GM18951 (cell line): ENCODE results near the gene GDPD4.

ENCODE experiments used
- POLR2A ChIP-seq: IDR thresholded peaks from 4 replicates; pipeline ENCODE4 v1.6.1; 2011; ENCODE audit warnings: mild to moderate bottlenecking; ENCODE audit not compliant: insufficient read length, insufficient read depth; ENCODE audit errors: extremely low read depth
- in situ Hi-C: fragments of 300-500 bp; cut with MboI; formaldehyde crosslinking; loops from one replicate; pipeline ENCODE4 v1.12.0; 2022; ENCODE audit warnings: low sequenced_read_pairs, mixed read lengths, inconsistent platforms; ENCODE audit not compliant: unreplicated experiment

The GDPD4 gene, protein sequence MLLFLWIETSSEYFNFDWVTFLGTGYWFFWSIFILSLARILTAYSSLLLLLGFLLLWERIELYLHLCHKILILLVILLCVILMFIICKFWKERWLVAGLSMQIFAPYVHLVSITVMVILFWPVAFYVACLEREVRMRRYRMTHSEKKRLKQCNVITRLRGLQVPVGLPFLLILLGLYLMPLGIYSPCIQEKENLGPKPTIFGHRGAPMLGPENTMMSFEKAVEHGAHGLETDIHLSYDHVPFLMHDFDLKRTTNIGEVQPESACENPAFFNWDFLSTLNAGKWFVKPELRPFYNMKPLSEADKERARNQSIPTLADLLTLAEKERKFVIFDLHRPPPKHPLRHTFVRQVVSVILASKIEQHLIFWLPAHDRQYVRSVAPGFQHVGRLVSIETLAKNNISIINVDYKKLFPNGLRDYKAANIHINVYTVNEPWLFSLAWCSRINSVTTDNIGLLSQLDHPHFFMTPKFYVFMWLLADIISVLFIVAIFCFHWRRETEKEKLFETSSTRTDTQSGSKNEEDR

DNA sequence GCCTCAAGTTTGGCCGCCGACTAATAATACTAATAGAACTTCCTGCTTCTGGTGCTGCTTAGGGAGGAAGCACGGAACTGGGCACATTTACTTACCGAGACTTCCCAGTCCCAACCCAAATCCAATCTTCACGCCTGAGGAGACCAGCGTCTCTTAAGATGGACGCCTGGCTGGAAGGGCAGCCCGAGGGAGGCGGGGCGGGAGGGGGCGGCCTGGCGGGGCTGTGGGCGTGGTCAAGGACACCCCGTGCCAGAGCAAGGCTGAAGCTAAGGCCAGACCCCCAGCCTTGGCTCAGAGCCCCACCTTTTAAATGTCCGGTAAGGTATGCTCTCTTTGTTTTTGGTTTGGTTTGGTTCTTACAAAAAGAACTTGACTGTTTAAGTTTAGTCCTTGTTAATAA is at the start of gene GDPD4:
TSS of gene GDPD4 (minus strand) at position 177 of the 400 bp plus-strand sequence. CDS start 16,549 bp downstream, outside the sequence.
- in situ Hi-C loops = no loop called here

DNA sequence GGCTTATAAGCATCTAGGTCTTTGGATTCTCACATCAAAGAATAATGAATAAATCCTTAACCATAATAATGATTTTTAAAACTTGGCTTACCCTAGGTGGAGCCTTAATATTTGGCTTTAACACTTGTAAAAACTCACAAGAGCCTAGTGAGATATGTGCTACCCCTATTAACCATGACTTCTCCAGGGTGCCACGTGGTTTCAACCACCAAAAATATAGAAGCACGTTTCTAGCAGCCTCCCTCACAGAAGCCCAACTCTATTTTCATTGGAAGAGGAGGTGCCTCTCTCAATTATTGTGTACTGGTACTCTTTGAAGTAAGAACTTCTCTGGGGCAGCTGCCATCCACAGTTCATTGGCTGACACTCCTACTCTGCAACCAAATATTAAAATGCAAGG is 46.5 kb upstream of the GDPD4 start:
- in situ Hi-C loops = no loop called here
- no peak for TF ChIP-seq POLR2A

More for the DNA sequence above, at the start of gene GDPD4:
- no peak for TF ChIP-seq POLR2A

DNA sequence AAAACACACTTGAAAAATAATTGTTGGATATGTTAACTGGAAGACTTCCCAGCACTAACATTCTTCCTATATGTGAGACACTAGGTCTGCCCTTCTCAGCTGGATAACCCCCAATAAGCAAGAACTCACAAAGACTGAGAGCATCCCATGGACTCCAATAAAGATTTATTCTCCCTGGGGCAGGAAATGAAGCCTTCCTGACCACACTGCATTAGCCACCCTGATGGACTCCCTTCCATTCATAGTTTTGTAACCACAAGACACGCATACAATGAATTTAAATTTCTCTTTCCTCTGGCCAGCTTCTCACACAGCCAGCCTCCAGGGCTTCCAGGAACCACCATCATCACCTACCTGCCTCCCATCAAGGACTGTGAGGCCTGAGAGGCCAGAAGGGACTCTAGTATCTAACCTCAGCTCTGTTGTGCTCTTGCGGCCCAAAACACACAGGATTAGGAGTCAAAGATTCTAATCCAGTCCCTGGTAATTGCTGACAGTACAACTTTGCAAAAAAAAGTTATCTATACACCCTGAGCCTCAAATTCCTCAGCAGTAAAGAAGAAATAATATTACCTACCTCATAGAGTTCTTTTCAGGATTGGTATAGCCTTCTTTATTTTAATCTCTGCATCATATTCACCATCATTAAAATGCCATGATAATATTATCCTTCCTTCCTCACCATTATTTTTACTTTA is 45.6 kb upstream of the GDPD4 start:
- in situ Hi-C loops = no loop called here
- no peak for TF ChIP-seq POLR2A

DNA sequence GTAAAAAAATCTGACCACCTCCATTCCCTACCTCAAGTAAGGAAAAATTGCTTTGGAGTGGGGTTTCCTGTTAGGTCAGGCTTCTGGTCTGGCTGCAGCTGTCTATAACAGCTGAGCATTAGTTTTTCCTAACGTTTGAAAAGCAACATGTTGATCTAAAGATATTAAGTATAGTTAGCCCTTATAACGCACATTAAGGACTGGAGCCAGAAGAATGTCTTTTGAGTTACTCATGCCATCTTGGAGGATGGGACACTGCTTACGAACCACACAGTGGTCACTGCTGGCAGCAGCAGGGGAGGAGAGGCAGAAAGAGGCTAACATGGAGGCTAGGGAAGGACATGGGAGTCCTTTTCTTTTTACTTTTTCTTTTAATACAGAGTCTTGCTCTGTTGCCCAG is 44.1 kb upstream of the GDPD4 start:
- in situ Hi-C loops = no loop called here

DNA sequence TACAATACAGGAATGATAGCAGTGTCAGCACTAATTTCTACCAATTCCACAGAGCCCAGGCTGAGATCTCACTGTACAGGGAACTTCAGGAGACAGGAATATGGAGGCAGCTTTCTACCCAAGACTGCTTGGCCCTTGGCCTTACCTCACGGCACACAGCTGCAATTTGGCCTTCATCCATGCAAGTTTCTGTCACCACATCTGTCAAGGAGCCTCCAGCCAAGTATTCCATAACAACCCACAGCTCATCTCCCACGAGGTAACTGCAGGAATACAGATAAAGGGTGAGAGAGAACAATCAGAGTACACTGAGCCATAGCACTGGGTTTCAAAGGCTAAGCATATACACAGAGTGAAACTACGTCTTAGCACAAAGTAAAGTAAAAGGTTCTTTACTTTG is 39.0 kb upstream of the GDPD4 start:
- in situ Hi-C loops = no loop called here
- TF ChIP-seq POLR2A = no peak

More for the DNA sequence above, 44.1 kb upstream of the GDPD4 start:
- TF ChIP-seq POLR2A = no peak

DNA sequence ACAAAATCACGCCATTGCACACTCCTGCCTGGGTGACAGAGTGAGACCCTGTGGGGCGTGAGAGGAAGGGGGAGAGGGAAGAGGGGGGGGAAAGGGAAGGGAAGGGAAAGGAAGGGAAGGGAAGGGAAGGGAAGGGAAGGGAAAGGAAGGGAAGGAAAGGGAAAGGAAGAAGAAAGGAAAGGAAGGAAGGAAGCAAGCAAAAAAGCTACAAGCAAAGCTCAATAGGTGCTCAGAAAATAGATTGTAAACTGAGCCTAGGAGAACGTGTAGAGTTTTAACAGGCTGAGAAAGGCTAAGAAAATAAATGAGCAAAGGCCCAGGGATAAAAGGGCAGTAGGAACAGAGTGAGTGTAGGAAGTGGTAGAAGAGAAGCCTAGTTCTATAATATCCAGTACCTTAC is 30.8 kb upstream of the GDPD4 start:
- in situ Hi-C loops = no loop called here
- no peak for TF ChIP-seq POLR2A

DNA sequence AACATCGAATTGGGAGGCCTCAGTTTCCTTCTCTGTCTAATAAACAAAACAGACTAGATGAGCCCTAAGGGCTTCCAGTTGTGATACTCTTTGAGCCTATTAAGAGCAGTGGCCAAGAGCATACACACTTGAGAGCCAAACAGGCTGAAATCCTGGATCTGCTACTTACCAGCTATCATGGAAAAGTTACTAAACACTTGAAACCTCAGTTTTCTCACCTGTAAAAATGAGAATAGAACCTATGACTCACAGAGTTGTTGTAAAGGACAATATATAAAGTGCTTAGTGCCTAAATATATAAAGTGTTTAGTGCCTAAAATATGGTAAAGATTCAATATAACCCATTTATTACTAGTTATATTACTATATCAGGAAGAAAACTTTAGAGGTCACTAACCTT is 23.7 kb upstream of the GDPD4 start:
- TF ChIP-seq POLR2A = no peak
- in situ Hi-C loops = no loop called here

DNA sequence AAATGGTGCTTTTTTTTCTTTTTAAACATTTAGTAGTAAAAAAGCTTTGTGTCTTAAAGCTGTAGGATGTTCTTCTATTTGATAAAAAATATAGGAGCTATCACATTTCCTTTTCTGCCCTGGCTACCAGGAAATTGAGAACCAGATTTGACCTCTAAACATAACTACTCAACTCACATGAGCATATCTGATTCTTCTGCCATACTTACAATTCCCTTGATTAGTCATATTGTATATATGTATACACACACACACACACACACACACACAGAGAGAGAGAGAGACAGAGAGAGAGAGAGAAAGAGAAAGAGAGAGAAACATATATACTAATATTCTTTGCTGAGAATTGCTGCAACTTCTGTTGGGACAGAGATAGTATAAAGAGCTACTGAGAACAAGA is 23.0 kb upstream of the GDPD4 start:
- in situ Hi-C loops = no loop called here
- TF ChIP-seq POLR2A = no peak

DNA sequence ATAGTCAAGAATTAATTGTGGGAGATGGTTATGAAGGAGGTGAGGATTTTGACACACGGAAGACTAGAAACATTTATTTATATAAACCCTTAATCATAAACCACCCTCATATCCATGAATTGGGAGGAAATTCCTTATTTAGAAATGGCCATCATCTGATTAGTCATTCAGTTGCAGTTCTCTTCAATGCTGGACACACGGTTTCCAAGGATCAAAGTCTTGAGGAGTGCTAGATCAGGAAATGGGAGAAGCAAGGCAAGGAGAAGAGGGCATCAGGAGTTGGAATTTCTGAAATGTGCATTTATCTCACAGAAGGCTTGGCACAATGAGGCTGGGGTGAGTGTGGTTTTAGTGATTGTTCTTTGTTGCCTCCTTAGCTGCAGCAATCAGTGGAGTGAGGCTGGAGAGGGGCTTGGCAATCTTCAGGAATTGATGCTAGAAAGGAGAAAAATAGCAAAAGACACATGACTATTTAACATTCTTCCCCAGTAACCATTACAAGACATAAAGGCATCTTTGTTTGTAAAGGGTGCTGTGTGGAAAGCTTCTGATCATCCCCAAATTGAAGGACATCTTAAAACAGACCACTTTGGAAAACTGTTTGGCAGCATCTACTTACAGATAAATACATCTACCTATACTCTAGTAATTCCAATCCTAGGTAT is 21.6 kb upstream of the GDPD4 start:
- no peak for TF ChIP-seq POLR2A
- in situ Hi-C loops = no loop called here

DNA sequence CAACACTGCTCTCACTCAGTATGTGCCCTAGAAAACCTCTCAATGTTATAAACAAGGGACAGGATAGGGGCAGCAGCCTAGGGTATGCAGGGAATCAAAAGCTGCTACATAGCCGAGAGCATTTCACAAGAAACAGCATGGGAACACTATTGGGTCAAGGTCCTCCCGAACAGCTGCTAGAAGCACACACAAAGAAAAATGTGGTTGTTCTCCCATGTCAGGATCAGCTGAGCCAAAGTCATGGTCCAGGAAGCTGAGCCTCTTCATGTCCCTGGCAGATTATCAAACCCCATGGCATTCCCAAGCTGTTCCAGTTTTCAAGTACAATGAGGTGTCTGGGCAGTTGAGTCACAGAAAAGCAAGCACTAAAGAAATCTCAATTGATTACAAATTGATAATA is 21.0 kb upstream of the GDPD4 start:
- no peak for TF ChIP-seq POLR2A
- in situ Hi-C loops = no loop called here

DNA sequence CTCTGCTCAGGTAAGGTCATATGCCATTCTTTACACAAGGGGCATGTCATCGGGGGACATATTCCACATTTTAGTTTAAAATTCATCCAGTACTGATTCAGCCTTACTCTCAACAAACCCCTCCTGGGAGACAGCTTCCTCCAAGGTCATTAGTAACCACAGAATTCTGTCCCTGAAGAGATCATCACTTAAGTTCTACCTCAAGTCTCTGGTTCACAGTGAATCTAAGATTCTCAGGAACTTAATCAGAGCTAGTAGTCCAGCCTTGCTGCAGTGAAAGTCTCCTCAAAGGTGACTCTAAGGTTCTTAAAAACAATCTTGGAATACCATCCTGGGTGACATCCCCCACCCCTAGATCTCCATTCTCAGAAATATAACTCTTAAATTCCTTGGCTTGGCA is 18.9 kb upstream of the GDPD4 start:
- in situ Hi-C loops = no loop called here
- TF ChIP-seq POLR2A = no peak

DNA sequence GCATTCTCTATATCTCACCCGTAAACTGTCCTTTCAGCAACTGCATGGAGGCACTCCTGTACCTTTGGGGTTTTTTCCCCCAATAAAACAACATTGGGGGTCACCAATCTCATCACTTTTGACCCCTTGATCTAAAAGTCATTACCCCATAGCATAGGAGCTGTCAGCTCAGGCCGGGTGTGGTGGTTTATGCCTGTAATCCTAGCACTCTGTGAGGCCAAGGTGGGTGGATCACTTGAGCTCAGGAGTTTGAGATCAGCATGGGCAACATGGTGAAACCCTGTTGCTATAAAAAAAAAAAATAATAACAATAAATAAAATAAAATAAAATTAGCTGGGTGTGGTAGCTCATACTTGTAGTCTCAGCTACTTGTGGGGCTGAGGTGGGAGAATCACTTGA is 17.1 kb upstream of the GDPD4 start:
- in situ Hi-C loops = no loop called here
- no peak for TF ChIP-seq POLR2A

DNA sequence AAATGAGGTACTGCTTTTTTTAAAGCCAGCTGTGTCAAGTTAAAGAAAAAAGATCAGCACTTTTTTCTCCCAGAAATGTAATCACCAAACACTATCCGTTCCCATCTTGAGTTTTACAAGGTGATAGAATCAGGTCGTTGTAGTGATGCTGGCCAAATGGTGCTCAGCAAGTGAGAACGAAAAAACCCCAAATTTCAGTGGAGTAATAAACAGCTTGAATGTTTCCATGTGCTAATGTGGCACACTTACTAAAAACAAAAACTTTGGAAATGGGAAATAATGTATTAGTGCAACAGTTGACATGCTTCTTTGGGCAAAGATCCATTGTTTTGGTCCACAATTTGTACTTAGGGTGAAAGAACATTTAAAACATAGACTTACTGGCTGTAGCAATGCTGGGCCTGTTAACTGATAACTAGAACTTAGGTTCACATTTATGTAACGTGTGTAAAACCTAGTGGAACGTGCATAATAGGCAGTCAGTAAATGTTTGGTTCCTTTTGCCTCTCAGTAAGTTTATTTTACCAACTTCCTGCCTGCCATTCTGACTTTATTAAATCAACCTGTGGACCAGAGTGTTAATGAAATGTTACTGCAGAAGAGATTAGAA is 15.4 kb upstream of the GDPD4 start:
- no peak for TF ChIP-seq POLR2A
- in situ Hi-C loops = no loop called here
